Heart left ventricle (tissue), 16 donors: ENCODE measurements around the gene SLC15A3. TPM values are rescaled to one million over a fixed set of nuclear protein-coding genes. Genes with fewer than 3 reads are reported as not detected.

Source experiments
- ATAC-seq, 4 donors: fragments of 200-7000 bp; cut with Tn5 transposase; one replicate each; pipeline ENCODE4 v1.9.1; 2020 to 2022; ENCODE audit warnings: moderate library complexity in 4 of 4, mild to moderate bottlenecking in 3 of 4, moderate number of reproducible peaks in 1 of 4
- DNase-seq, 5 donors: peaks; one replicate each; pipeline ENCODE4 v3.0.0-alpha.2; 2020
- H3K27ac ChIP-seq, 12 donors: fragments of 200-600 bp; sonication (generic) in 4 of 12; one replicate each; pipeline versions ENCODE4 v1.5.0 to v1.8.0; 2016 to 2022; ENCODE audit warnings: mild to moderate bottlenecking in 2 of 12
- H3K27me3 ChIP-seq, 9 donors: fragments of 200-600 bp; sonication (generic) in 2 of 9; one replicate each; pipeline versions ENCODE4 v1.5.1 to v1.8.0; 2016 to 2022; ENCODE audit warnings: mild to moderate bottlenecking in 3 of 9
- H3K36me3 ChIP-seq, 9 donors: fragments of 200-600 bp; sonication (generic) in 2 of 9; one replicate each; pipeline versions ENCODE4 v1.5.0 to v1.8.0; 2018 to 2022; ENCODE audit warnings: mild to moderate bottlenecking in 2 of 9
- H3K4me1 ChIP-seq, 12 donors: fragments of 200-600 bp; sonication (generic) in 4 of 12; one replicate each; pipeline versions ENCODE4 v1.5.0 to v1.8.0; 2016 to 2022; ENCODE audit warnings: mild to moderate bottlenecking in 3 of 12
- H3K4me3 ChIP-seq, 12 donors: fragments of 200-600 bp; sonication (generic) in 4 of 12; one replicate each; pipeline versions ENCODE4 v1.5.0 to v1.8.0; 2017 to 2022; ENCODE audit warnings: mild to moderate bottlenecking in 9 of 12, moderate library complexity in 4 of 12
- H3K9me3 ChIP-seq, 12 donors: fragments of 200-600 bp; sonication (generic) in 4 of 12; one replicate each; pipeline versions ENCODE4 v1.5.0 to v1.8.0; 2016 to 2022; ENCODE audit warnings: mild to moderate bottlenecking in 1 of 12
- CTCF ChIP-seq, 12 donors: fragments of 200-600 bp; sonication (generic) in 4 of 12; IDR thresholded peaks; one replicate each; pipeline versions ENCODE4 v1.5.0 to v1.8.0; 2018 to 2022; ENCODE audit warnings: antibody characterized with exemption in 12 of 12, mild to moderate bottlenecking in 5 of 12
- POLR2A ChIP-seq, 2 donors: fragments of 450-650 bp; IDR thresholded peaks; one replicate each; pipeline ENCODE4 v1.6.1; 2017; ENCODE audit warnings: antibody characterized with exemption in 2 of 2, mild to moderate bottlenecking in 2 of 2, moderate library complexity in 2 of 2
- WGBS, 4 donors: extraction: QIAGEN DNeasy Blood & Tissue Kit in 2 of 4; methylation state at CpG; one replicate each; pipeline versions ENCODE4 v1.1.5 to v1.1.7; 2013 to 2018; 5-methylcytosine and 5-hydroxymethylcytosine counted together
- intact Hi-C, 10 donors: fragments of 100-400 bp; cut with DNase I; formaldehyde crosslinking; loops; one replicate each; pipeline versions ENCODE4 v1.11.1 to v1.14.2; 2022
- polyA plus RNA-seq, 2 donors: library from polyadenylated mRNA; stranded (reverse); fragments of 200-250 nt; gene quantifications; one replicate each; pipeline ENCODE4 v1.2.3, GENCODE V29; 2013
- total RNA-seq, 9 donors: library from RNA; depleted of rRNA in 2 of 9; stranded (reverse); fragments of >200 nt in 2 of 9; fragmentation: NEBNext Ultra II Directional in 3 of 9; extraction: Animal tissue kit (Norgen Biotek cat#: 25700) in 3 of 9; gene quantifications; one replicate each; pipeline versions ENCODE4 v1.1.0 to v1.2.4, GENCODE V29; 2016 to 2023
- donor health status: ischemic (EF 13 %, LVEDD 7.1; RV severe dilation, severe dysfunction).
- donor health status: healthy with polysubstance abuse.
- donor health status: DM: no; HTN: yes; CAD: no.
- donor health status: DM: no; HTN: no; CAD: no.
- donor health status: ischemic (EF 25% LVEDD 6.9; RV normal size, moderate dysfunction).
- donor health status: ischemic (EF 25% LVEDD 5.7; RV mildly dilated, moderate dysfunction).
- donor health status: healthy.
- donor health status: DM: yes; HTN: yes; CAD: no.
- donor health status: ischemic (EF 35%, LVEDD 5.7; RV mildly dilated, moderate dysfunction).
- donor health status: nonischemic (EF 11% LVEDD 7.7; RV severe dilation, severe dysfunction).
- donor health status: DM: yes; HTN: yes; CAD: no.
- donor health status: PGD.
- donor health status: ischemic (EF 29% LVEDD 5.4; RV normal size, mild dysfunction).
- donor health status: nonischemic (EF 23%, LVEDD 6.1; RV moderate dilation, normal function).

The SLC15A3 gene
- total and polyA plus RNA-seq, 11 donors, result 11.9 to 85.1 (median 19.1) TPM

- TF ChIP-seq CTCF (IDR thresholded peaks at IDR 0.05) (no peak), POLR2A (IDR thresholded peaks at IDR 0.05) (no peak)
- Histone ChIP-seq H3K27ac (no peak overlapping the region), H3K36me3 (peaks cover 0 to 5% (median under 1%) of the 10 kb centered on the region in 9 donors), H3K9me3 (no peaks in the 10 kb centered on the region), H3K4me3 (no peak overlapping the region), H3K27me3 (no peaks in the 10 kb centered on the region), H3K4me1 (peaks cover 10 to 69% (median 42%) of the 10 kb centered on the region in 12 donors)
- intact Hi-C loops, result loop anchor here in 1 of 10 donors (10.0 kb wide), 1 partner anchor 226 kb away; no protein-coding TSS in a partner anchor
- 0 to 69% (median 42%) methylated on average over 1 of the region's 1 CpG for WGBS, 4 donors
- ATAC-seq (no peak), DNase-seq (no peak)
Measured at GRCh38 chr11:60908803-60909202, 43.2 kb downstream of the SLC15A3 start.

GRCh38 chr11:60906132-60906972 is 45.6 kb downstream of the SLC15A3 start, which contains the start of gene PRPF19:
Gene PRPF19 (minus strand): TSS chr11:60906585. CDS start chr11:60906382, 203 bp downstream.
- Histone ChIP-seq H3K9me3 (no peaks in the 10 kb centered on the region), H3K36me3 (peaks cover 0 to 30% (median 25%) of the 10 kb centered on the region in 9 donors), H3K4me3 (peak within 1 kb of the TSS; percentile 73 to 99 (median 94)), H3K27me3 (no peaks in the 10 kb centered on the region), H3K4me1 (peaks cover 8 to 48% (median 28%) of the 10 kb centered on the region in 12 donors), H3K27ac (peak within 1 kb of the TSS; percentile 72 to 98 (median 94))
- intact Hi-C loops, result loop anchor here in 2 of 10 donors (2.0 to 10.0 kb wide), 2 partner anchors 66 to 228 kb away; no protein-coding TSS in a partner anchor
- ATAC-seq (peak; percentile 96 to 98 (median 97)), DNase-seq (peak; percentile 97 to 98 (median 97))
- TF ChIP-seq CTCF (IDR thresholded peaks at IDR 0.05), result peak in 1 of 12 donors; percentile 4
- TF ChIP-seq POLR2A (IDR thresholded peaks at IDR 0.05), result peak in 1 of 2 donors; percentile 72
- WGBS, 4 donors, result 0 to 1% (median 0%) methylated on average over 53 to 75 of the region's 75 CpGs

- H3K4me3 ChIP-seq, result peak overlapping the region; percentile 73 to 99 (median 94)
- H3K9me3 ChIP-seq, result no peaks in the 10 kb centered on the region
- H3K4me1 ChIP-seq, result peaks cover 8 to 41% (median 24%) of the 10 kb centered on the region in 12 donors
- H3K36me3 ChIP-seq, result peaks cover 0 to 37% (median 33%) of the 10 kb centered on the region in 9 donors
- DNase-seq (no peak), ATAC-seq (peak in 1 of 4 donors; percentile 6)
- TF ChIP-seq CTCF (IDR thresholded peaks at IDR 0.05), result no peak
- no peak for TF ChIP-seq POLR2A (IDR thresholded peaks at IDR 0.05)
- H3K27me3 ChIP-seq, result no peaks in the 10 kb centered on the region
- peak overlapping the region in 11 of 12 donors; percentile 85 to 98 (median 94) for H3K27ac ChIP-seq
- WGBS, 4 donors, result 5 to 9% (median 6%) methylated on average over 16 of the region's 16 CpGs
- intact Hi-C loops, result loop anchor here in 2 of 10 donors (2.0 to 10.0 kb wide), 2 partner anchors 65 to 229 kb away; no protein-coding TSS in a partner anchor
Measured at GRCh38 chr11:60905551-60906113, 46.3 kb downstream of the SLC15A3 start.
